HepG2 (cell line): ENCODE data around the gene MRFAP1L1. TPM values are rescaled to one million over a fixed set of nuclear protein-coding genes. Genes with fewer than 3 reads are reported as not detected.

Source experiments
- ESRRA ChIP-seq: sonication (generic); formaldehyde crosslinking; IDR thresholded peaks from 2 replicates; pipeline ENCODE4 v1.5.1; 2020; ENCODE audit warnings: mild to moderate bottlenecking, low read depth, missing genetic modification reagents
- ISL2 ChIP-seq: sonication (generic); formaldehyde crosslinking; IDR thresholded peaks from 2 replicates; pipeline ENCODE4 v1.5.0; 2020; ENCODE audit warnings: missing genetic modification reagents
- MXD4 ChIP-seq: IDR thresholded peaks from 2 replicates; pipeline ENCODE4 v1.6.1; 2016; ENCODE audit warnings: mild to moderate bottlenecking, missing biosample characterization, missing genetic modification reagents
- NR2F1 ChIP-seq, 2 experiments: fragments of 450-650 bp in 1 of 2; formaldehyde crosslinking in 1 of 2; IDR thresholded peaks; 2 replicates each; pipeline versions ENCODE4 v1.5.0 to v1.6.1; 2016 to 2020; ENCODE audit warnings: mild to moderate bottlenecking in 1 of 2, missing compliant biosample characterization in 1 of 2, missing genetic modification reagents in 1 of 2, moderate library complexity in 1 of 2
- RBAK ChIP-seq: sonication (generic); formaldehyde crosslinking; IDR thresholded peaks from 2 replicates; pipeline ENCODE4 v1.5.1; 2020; ENCODE audit warnings: mild to moderate bottlenecking, missing genetic modification reagents
- RXRA ChIP-seq: sonication (generic); formaldehyde crosslinking; IDR thresholded peaks from 2 replicates; pipeline ENCODE4 v1.5.1; 2020; ENCODE audit warnings: missing genetic modification reagents
- U2AF1 ChIP-seq: fragments of 200-400 bp; formaldehyde crosslinking; optimal IDR thresholded peaks from 2 replicates; pipeline ENCODE3; 2017; ENCODE audit warnings: mild to moderate bottlenecking, low read depth, low read length
- ZBTB7B ChIP-seq: sonication (generic); formaldehyde crosslinking; IDR thresholded peaks from 2 replicates; pipeline ENCODE4 v1.4.0; 2020; ENCODE audit warnings: missing genetic modification reagents
- ZNF224 ChIP-seq: sonication (generic); formaldehyde crosslinking; IDR thresholded peaks from 2 replicates; pipeline ENCODE4 v1.5.0; 2020; ENCODE audit warnings: mild to moderate bottlenecking, missing genetic modification reagents
- ZNF577 ChIP-seq: sonication (generic); formaldehyde crosslinking; IDR thresholded peaks from 2 replicates; pipeline ENCODE4 v1.4.0; 2020; ENCODE audit warnings: mild to moderate bottlenecking, low read depth, missing genetic modification reagents, borderline replicate concordance
- ZNF607 ChIP-seq: sonication (generic); formaldehyde crosslinking; IDR thresholded peaks from 2 replicates; pipeline ENCODE4 v1.5.1; 2020; ENCODE audit warnings: missing genetic modification reagents, mild to moderate bottlenecking, borderline replicate concordance
- polyA plus RNA-seq, 8 experiments: library from polyadenylated mRNA; depleted of rRNA in 3 of 8; stranded (reverse) in 7 of 8; unstranded in 1 of 8; fragments of >200 nt; fragmentation: Illumina TruSeq in 4 of 8; extraction: Trizol in 4 of 8; gene quantifications; 2 replicates each; pipeline versions ENCODE4 v1.2.1 to v1.2.3, GENCODE V29; 2011 to 2016; ENCODE audit warnings: low read depth in 4 of 8, missing spikeins in 1 of 8, mixed read lengths in 1 of 8; ENCODE audit not compliant: insufficient read depth in 1 of 8
- total RNA-seq, 5 experiments: library from RNA; depleted of rRNA; stranded (reverse); fragments of >200 nt; fragmentation: Illumina TruSeq; extraction: Trizol; gene quantifications; 2 replicates each; pipeline ENCODE4 v1.2.3, GENCODE V29; 2016; ENCODE audit warnings: low read depth in 1 of 5
- TF ChIP-seq, protein P1 (sequence below), 2 experiments: IDR thresholded peaks; 2 replicates each; pipeline ENCODE4 v1.6.1; 2011 to 2012; ENCODE audit warnings: low read length in 2 of 2, borderline replicate concordance in 1 of 2, low read depth in 1 of 2, mild to moderate bottlenecking in 1 of 2, moderate library complexity in 1 of 2
- TF ChIP-seq, protein P2 (sequence below): sonication (generic); formaldehyde crosslinking; IDR thresholded peaks from 2 replicates; pipeline ENCODE4 v1.5.0; 2020; ENCODE audit warnings: mild to moderate bottlenecking, missing genetic modification reagents
- TF ChIP-seq, protein P3 (sequence below): sonication (generic); formaldehyde crosslinking; IDR thresholded peaks from 2 replicates; pipeline ENCODE4 v1.5.0; 2020; ENCODE audit warnings: mild to moderate bottlenecking, missing genetic modification reagents
- TF ChIP-seq, protein P4 (sequence below): sonication (generic); formaldehyde crosslinking; IDR thresholded peaks from 2 replicates; pipeline ENCODE4 v1.8.1; 2023; ENCODE audit warnings: mild to moderate bottlenecking, missing genetic modification reagents
- TF ChIP-seq, protein P5 (sequence below): sonication (generic); formaldehyde crosslinking; IDR thresholded peaks from 2 replicates; pipeline ENCODE4 v1.5.0; 2020; ENCODE audit warnings: missing genetic modification reagents

MRFAP1L1 gene
- total and polyA plus RNA-seq, 2 of the 13 experiments (the other 11 are each of a cell fraction or from before 2014, with no cell fraction given), result 44.8 to 76.6 TPM

DNA sequence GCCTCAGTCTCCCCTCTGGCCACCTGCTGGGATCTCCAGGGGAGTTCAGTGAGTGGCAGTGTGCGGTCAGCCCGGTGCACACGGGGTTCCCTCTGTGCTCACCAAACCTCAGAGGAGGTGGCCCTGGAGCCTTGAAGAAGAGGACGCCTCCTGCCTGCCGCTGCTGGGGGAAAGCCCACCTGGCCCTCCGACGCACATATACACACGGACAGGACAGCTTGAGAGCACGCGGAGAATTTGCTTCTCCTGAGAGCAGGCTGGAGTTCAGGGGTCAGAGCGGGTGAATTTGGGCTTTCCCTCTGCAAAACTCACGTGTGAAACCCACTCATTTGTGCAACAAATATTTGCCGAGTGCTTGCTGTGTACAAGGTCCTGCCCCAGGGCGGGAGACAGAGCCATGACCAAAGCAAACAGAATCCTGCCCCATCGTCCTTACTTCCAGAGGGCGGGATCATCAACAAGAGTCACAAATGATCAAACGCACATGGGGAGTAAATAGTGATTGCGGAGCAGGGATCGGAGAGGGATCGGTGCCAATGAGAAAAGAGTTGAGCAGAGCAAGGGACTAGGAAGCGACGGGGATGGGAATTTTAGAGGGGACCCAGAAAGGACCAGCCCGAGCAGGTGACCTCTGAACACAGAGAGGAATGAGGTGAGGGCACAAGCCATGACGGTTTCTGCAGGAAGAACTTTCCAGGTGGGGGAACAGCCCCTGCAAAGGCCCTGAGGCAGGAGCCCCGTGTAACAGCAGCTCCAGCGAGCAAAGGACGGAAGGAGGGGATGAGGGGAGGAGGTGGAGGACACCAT is 23.9 kb upstream of the MRFAP1L1 start (continued):
- TF ChIP-seq, protein P1, sequence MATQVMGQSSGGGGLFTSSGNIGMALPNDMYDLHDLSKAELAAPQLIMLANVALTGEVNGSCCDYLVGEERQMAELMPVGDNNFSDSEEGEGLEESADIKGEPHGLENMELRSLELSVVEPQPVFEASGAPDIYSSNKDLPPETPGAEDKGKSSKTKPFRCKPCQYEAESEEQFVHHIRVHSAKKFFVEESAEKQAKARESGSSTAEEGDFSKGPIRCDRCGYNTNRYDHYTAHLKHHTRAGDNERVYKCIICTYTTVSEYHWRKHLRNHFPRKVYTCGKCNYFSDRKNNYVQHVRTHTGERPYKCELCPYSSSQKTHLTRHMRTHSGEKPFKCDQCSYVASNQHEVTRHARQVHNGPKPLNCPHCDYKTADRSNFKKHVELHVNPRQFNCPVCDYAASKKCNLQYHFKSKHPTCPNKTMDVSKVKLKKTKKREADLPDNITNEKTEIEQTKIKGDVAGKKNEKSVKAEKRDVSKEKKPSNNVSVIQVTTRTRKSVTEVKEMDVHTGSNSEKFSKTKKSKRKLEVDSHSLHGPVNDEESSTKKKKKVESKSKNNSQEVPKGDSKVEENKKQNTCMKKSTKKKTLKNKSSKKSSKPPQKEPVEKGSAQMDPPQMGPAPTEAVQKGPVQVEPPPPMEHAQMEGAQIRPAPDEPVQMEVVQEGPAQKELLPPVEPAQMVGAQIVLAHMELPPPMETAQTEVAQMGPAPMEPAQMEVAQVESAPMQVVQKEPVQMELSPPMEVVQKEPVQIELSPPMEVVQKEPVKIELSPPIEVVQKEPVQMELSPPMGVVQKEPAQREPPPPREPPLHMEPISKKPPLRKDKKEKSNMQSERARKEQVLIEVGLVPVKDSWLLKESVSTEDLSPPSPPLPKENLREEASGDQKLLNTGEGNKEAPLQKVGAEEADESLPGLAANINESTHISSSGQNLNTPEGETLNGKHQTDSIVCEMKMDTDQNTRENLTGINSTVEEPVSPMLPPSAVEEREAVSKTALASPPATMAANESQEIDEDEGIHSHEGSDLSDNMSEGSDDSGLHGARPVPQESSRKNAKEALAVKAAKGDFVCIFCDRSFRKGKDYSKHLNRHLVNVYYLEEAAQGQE (IDR thresholded peaks at IDR 0.05; ENCODE audit: borderline replicate concordance in 1 of 2, low read depth in 1 of 2, low read length in 2 of 2), result no peak; a peak in 2 of 4 replicates
- no peak for TF ChIP-seq MXD4 (CRISPR knock-in tag)
- no peak for TF ChIP-seq ZNF577 (CRISPR knock-in tag)
- peak; percentile 93; the same call in 1 of the 2 replicates for TF ChIP-seq ZBTB7B (CRISPR knock-in tag)
- TF ChIP-seq ISL2 (CRISPR knock-in tag), result peak; percentile 84
- TF ChIP-seq ZNF607, result peak; percentile 26; the same call in 1 of the 2 replicates
- TF ChIP-seq ZNF224 (CRISPR knock-in tag), result 0 out of 2 replicates have a peak, but pooled peaks have one; percentile 9
- TF ChIP-seq, protein P2, sequence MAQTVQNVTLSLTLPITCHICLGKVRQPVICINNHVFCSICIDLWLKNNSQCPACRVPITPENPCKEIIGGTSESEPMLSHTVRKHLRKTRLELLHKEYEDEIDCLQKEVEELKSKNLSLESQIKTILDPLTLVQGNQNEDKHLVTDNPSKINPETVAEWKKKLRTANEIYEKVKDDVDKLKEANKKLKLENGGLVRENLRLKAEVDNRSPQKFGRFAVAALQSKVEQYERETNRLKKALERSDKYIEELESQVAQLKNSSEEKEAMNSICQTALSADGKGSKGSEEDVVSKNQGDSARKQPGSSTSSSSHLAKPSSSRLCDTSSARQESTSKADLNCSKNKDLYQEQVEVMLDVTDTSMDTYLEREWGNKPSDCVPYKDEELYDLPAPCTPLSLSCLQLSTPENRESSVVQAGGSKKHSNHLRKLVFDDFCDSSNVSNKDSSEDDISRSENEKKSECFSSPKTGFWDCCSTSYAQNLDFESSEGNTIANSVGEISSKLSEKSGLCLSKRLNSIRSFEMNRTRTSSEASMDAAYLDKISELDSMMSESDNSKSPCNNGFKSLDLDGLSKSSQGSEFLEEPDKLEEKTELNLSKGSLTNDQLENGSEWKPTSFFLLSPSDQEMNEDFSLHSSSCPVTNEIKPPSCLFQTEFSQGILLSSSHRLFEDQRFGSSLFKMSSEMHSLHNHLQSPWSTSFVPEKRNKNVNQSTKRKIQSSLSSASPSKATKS (CRISPR knock-in tag), result 0 out of 2 replicates have a peak, but pooled peaks have one; percentile 24
- TF ChIP-seq RBAK (CRISPR knock-in tag), result no peak
- TF ChIP-seq, protein P3, sequence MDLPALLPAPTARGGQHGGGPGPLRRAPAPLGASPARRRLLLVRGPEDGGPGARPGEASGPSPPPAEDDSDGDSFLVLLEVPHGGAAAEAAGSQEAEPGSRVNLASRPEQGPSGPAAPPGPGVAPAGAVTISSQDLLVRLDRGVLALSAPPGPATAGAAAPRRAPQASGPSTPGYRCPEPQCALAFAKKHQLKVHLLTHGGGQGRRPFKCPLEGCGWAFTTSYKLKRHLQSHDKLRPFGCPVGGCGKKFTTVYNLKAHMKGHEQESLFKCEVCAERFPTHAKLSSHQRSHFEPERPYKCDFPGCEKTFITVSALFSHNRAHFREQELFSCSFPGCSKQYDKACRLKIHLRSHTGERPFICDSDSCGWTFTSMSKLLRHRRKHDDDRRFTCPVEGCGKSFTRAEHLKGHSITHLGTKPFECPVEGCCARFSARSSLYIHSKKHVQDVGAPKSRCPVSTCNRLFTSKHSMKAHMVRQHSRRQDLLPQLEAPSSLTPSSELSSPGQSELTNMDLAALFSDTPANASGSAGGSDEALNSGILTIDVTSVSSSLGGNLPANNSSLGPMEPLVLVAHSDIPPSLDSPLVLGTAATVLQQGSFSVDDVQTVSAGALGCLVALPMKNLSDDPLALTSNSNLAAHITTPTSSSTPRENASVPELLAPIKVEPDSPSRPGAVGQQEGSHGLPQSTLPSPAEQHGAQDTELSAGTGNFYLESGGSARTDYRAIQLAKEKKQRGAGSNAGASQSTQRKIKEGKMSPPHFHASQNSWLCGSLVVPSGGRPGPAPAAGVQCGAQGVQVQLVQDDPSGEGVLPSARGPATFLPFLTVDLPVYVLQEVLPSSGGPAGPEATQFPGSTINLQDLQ, result peak; percentile 17; the same call in 1 of the 2 replicates
- TF ChIP-seq, protein P4, sequence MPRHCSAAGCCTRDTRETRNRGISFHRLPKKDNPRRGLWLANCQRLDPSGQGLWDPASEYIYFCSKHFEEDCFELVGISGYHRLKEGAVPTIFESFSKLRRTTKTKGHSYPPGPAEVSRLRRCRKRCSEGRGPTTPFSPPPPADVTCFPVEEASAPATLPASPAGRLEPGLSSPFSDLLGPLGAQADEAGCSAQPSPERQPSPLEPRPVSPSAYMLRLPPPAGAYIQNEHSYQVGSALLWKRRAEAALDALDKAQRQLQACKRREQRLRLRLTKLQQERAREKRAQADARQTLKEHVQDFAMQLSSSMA (CRISPR knock-in tag), result no peak
- peak; percentile 76 to 81 for TF ChIP-seq NR2F1 (CRISPR knock-in tag; IDR thresholded peaks at IDR 0.05)
- TF ChIP-seq RXRA (CRISPR knock-in tag), result peak; percentile 92
- TF ChIP-seq, protein P5, sequence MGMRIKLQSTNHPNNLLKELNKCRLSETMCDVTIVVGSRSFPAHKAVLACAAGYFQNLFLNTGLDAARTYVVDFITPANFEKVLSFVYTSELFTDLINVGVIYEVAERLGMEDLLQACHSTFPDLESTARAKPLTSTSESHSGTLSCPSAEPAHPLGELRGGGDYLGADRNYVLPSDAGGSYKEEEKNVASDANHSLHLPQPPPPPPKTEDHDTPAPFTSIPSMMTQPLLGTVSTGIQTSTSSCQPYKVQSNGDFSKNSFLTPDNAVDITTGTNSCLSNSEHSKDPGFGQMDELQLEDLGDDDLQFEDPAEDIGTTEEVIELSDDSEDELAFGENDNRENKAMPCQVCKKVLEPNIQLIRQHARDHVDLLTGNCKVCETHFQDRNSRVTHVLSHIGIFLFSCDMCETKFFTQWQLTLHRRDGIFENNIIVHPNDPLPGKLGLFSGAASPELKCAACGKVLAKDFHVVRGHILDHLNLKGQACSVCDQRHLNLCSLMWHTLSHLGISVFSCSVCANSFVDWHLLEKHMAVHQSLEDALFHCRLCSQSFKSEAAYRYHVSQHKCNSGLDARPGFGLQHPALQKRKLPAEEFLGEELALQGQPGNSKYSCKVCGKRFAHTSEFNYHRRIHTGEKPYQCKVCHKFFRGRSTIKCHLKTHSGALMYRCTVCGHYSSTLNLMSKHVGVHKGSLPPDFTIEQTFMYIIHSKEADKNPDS (CRISPR knock-in tag), result peak; percentile 38; the same call in 1 of the 2 replicates
- peak; percentile 63; the same call in 1 of the 2 replicates for TF ChIP-seq ESRRA (CRISPR knock-in tag)
- no peak for TF ChIP-seq U2AF1
